Loucy (cell line): ENCODE measurements around the gene TNFRSF25.

Experiments
- H2AFZ ChIP-seq: fragments of 200-600 bp; sonication (generic); 2 replicates; pipeline ENCODE4 v1.6.0; 2016; ENCODE audit warnings: antibody characterized with exemption, mild to moderate bottlenecking, low read length, moderate library complexity
- H3F3A ChIP-seq: fragments of 200-600 bp; 2 replicates; pipeline ENCODE4 v1.6.0; 2016; ENCODE audit warnings: antibody characterized with exemption, low read depth, mild to moderate bottlenecking
- H3K27me3 ChIP-seq: fragments of 200-600 bp; sonication (generic); 2 replicates; pipeline ENCODE4 v1.6.1; 2014; ENCODE audit warnings: low read length, mild to moderate bottlenecking; ENCODE audit not compliant: insufficient read depth, poor library complexity, severe bottlenecking
- H3K36me3 ChIP-seq: fragments of 200-600 bp; sonication (generic); 2 replicates; pipeline ENCODE4 v1.6.1; 2016; ENCODE audit warnings: low read length; ENCODE audit not compliant: insufficient read depth
- H3K4me1 ChIP-seq: fragments of 200-600 bp; sonication (generic); 2 replicates; pipeline ENCODE4 v1.5.1; 2014; ENCODE audit warnings: low read length, mild to moderate bottlenecking; ENCODE audit not compliant: insufficient read depth, poor library complexity, severe bottlenecking
- H3K4me2 ChIP-seq: fragments of 200-600 bp; sonication (generic); 2 replicates; pipeline ENCODE4 v1.6.0; 2014; ENCODE audit warnings: antibody characterized with exemption, low read length, low read depth, mild to moderate bottlenecking; ENCODE audit not compliant: poor library complexity, severe bottlenecking
- H3K4me3 ChIP-seq: fragments of 200-600 bp; sonication (generic); 2 replicates; pipeline ENCODE4 v1.5.1; 2014; ENCODE audit warnings: low read length, mild to moderate bottlenecking, mixed read lengths; ENCODE audit not compliant: poor library complexity, severe bottlenecking
- H3K79me2 ChIP-seq: fragments of 200-600 bp; sonication (generic); 2 replicates; pipeline ENCODE4 v1.6.1; 2014; ENCODE audit warnings: low read length; ENCODE audit not compliant: insufficient read depth
- H3K9ac ChIP-seq: fragments of 200-600 bp; sonication (generic); 2 replicates; pipeline ENCODE4 v1.6.0; 2014; ENCODE audit warnings: mild to moderate bottlenecking, low read depth, low read length, moderate library complexity; ENCODE audit not compliant: poor library complexity, severe bottlenecking
- H3K9me2 ChIP-seq: fragments of 200-600 bp; sonication (generic); replicated peaks from 2 replicates; pipeline ENCODE4 v1.6.1; 2016; ENCODE audit warnings: low read depth, low read length, mixed read lengths
- H3K9me3 ChIP-seq: fragments of 200-600 bp; sonication (generic); 2 replicates; pipeline ENCODE4 v1.6.1; 2014; ENCODE audit warnings: mild to moderate bottlenecking, antibody characterized with exemption, low read length, low read depth; ENCODE audit not compliant: insufficient read depth
- H4K20me1 ChIP-seq: fragments of 200-600 bp; sonication (generic); 2 replicates; pipeline ENCODE4 v1.6.0; 2014; ENCODE audit warnings: antibody characterized with exemption, low read length, mild to moderate bottlenecking; ENCODE audit not compliant: insufficient read depth, poor library complexity, severe bottlenecking
- EZH2phosphoT487 ChIP-seq: fragments of 200-600 bp; IDR thresholded peaks from 2 replicates; pipeline ENCODE4 v1.6.1; 2018; ENCODE audit warnings: antibody characterized with exemption, mild to moderate bottlenecking, moderate library complexity, borderline replicate concordance
- TF ChIP-seq, protein P1 (sequence below): fragments of 200-600 bp; sonication (generic); conservative IDR thresholded peaks from 2 replicates; pipeline ENCODE4 v1.5.1; 2014; ENCODE audit warnings: mild to moderate bottlenecking, antibody characterized with exemption, low read length

Gene TNFRSF25

DNA sequence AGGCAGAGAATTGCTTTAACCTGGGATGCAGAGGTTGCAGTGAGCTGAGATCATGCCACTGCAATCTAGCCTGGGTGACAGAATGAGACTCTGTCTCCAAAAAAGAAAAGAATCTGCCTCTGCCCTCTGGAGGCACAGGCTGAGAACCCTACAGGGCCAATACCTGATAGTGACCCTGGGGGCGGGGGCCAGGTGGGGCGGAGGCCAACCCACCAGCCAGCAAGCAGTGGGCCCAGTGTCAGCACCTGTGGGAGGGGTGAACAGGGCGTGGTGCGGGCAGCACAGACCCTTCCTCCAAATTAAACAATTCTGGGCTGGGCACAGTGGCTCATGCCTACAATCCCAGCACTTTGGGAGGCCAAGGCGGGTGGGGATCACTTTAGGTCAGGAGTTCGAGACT is 44.5 kb upstream of the TNFRSF25 start:
- TF ChIP-seq, protein P1, sequence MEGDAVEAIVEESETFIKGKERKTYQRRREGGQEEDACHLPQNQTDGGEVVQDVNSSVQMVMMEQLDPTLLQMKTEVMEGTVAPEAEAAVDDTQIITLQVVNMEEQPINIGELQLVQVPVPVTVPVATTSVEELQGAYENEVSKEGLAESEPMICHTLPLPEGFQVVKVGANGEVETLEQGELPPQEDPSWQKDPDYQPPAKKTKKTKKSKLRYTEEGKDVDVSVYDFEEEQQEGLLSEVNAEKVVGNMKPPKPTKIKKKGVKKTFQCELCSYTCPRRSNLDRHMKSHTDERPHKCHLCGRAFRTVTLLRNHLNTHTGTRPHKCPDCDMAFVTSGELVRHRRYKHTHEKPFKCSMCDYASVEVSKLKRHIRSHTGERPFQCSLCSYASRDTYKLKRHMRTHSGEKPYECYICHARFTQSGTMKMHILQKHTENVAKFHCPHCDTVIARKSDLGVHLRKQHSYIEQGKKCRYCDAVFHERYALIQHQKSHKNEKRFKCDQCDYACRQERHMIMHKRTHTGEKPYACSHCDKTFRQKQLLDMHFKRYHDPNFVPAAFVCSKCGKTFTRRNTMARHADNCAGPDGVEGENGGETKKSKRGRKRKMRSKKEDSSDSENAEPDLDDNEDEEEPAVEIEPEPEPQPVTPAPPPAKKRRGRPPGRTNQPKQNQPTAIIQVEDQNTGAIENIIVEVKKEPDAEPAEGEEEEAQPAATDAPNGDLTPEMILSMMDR: no peak
- no peak for TF ChIP-seq EZH2phosphoT487
- Histone ChIP-seq H3K4me1 (no peaks in the 10 kb centered on the region), H2AFZ (no peak overlapping the region), H3K4me2 (no peak overlapping the region), H4K20me1 (no peaks in the 10 kb centered on the region), H3K9me3 (no peaks in the 10 kb centered on the region), H3K36me3 (no peaks in the 10 kb centered on the region), H3K9ac (no peak overlapping the region), H3K79me2 (no peaks in the 10 kb centered on the region), H3K27me3 (no peaks in the 10 kb centered on the region), H3F3A (no peaks in the 10 kb centered on the region), H3K4me3 (no peak overlapping the region), H3K9me2 (no peaks in the 10 kb centered on the region)

DNA sequence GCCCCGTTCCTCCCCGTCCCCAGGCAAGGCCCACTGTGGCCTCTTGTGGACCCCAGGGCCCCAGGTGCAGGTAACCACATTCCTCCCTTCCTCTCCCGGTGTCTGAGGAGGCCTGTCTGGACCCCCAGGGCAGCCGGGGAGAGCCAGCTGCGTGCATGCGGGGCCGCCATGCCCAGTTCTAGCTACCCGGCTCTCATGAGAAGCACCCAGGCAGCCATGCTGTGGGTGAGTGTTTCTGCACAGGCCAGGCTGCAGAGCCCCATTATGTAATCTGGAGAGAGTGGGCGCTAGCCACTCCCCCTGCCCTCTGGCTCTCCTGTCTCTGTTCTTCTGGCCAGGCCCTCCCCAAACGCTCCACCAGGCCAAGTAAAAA is 43.9 kb upstream of the TNFRSF25 start:
- no peaks in the 10 kb centered on the region for H3K27me3 ChIP-seq
- TF ChIP-seq, protein P1: no peak
- no peak for TF ChIP-seq EZH2phosphoT487
- no peak overlapping the region for H3K4me3 ChIP-seq
- no peaks in the 10 kb centered on the region for H3F3A ChIP-seq
- H3K36me3 ChIP-seq: no peaks in the 10 kb centered on the region
- no peak overlapping the region for H3K4me2 ChIP-seq
- no peaks in the 10 kb centered on the region for H4K20me1 ChIP-seq
- no peak overlapping the region for H3K9ac ChIP-seq
- H3K9me2 ChIP-seq: no peaks in the 10 kb centered on the region
- H3K4me1 ChIP-seq: no peaks in the 10 kb centered on the region
- H3K79me2 ChIP-seq: no peaks in the 10 kb centered on the region
- H2AFZ ChIP-seq: no peak overlapping the region
- no peaks in the 10 kb centered on the region for H3K9me3 ChIP-seq

DNA sequence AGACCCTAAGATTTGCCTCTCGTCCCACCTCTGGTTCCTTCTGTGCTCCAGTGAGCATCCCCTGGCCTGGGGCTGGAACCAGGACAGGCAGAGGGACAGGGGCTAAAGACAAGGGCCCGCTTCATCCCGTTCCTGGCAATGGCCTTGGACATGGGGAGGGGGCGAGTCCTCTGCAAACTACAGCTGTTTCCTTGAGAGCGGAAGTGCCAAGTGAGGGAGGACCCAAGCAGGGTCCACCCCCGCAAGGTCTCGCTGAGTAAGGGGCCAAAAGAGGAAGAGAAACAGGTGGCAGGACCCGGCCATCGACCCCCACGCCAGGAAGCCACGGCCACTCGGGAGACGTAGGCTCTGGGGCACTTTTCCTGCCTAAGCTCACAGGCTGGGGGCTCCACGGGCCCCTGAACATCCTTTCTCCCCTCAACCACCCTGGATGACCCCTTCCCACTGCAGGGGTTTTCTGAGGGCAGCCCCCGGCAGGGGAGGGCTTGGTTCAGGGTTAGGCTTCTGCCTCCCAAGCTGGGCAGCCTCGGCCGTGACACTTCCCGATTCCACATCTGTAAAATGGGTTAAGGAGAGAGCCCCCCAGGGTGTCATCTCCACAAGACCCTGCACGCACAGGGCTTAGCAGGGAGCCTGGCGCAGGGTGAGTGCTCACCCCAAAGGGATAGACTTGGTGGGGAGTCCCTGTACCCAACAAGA is 43.4 kb upstream of the TNFRSF25 start:
- no peaks in the 10 kb centered on the region for H3K9me3 ChIP-seq
- H3F3A ChIP-seq: no peaks in the 10 kb centered on the region
- TF ChIP-seq, protein P1: no peak
- no peak for TF ChIP-seq EZH2phosphoT487
- no peaks in the 10 kb centered on the region for H3K36me3 ChIP-seq
- H4K20me1 ChIP-seq: no peaks in the 10 kb centered on the region
- no peak overlapping the region for H2AFZ ChIP-seq
- no peaks in the 10 kb centered on the region for H3K4me1 ChIP-seq
- H3K27me3 ChIP-seq: no peaks in the 10 kb centered on the region
- no peak overlapping the region for H3K4me3 ChIP-seq
- H3K79me2 ChIP-seq: no peaks in the 10 kb centered on the region
- no peaks in the 10 kb centered on the region for H3K9me2 ChIP-seq
- H3K9ac ChIP-seq: no peak overlapping the region
- no peak overlapping the region for H3K4me2 ChIP-seq
